GM19463 (cell line): ENCODE results near the gene DLG2.
"Not testable (repeated sequence)": the region's sequence is repeated elsewhere in the genome, so short reads cannot be mapped to it uniquely, and the experiment has no call there.

Source experiments
- ATAC-seq: cut with Tn5 transposase; IDR thresholded peaks from one replicate; pipeline ENCODE4 v1.9.1; 2021; ENCODE audit warnings: mild to moderate bottlenecking, moderate library complexity; ENCODE audit not compliant: unreplicated experiment

Gene DLG2

GRCh38 chr11:85647078-85647477 is 19.9 kb upstream of the DLG2 start:
- no peak for ATAC-seq

GRCh38 chr11:85643191-85643614 is 16.1 kb upstream of the DLG2 start:
- ATAC-seq: no peak

- no peak for ATAC-seq
Observed at GRCh38 chr11:85634747-85635146, 7.6 kb upstream of the DLG2 start.

GRCh38 chr11:85628771-85629341 is 1.7 kb upstream of the DLG2 start:
- ATAC-seq: peak; percentile 3

- peak; percentile 98 for ATAC-seq
Observed at GRCh38 chr11:85627998-85628770, 1.0 kb upstream of the DLG2 start, which contains the start of gene TMEM126B. TMEM126B (plus strand) TSS chr11:85628593; CDS start chr11:85628608, 15 bp downstream.

- ATAC-seq: no peak
Observed at GRCh38 chr11:85626496-85626895, 648 bp downstream of the DLG2 start.

- ATAC-seq: no peak
Observed at GRCh38 chr11:85620256-85620655, 6.9 kb downstream of the DLG2 start.

- ATAC-seq: no peak
Observed at GRCh38 chr11:85619499-85619898, 7.6 kb downstream of the DLG2 start.

GRCh38 chr11:85611643-85612042 is 15.5 kb downstream of the DLG2 start:
- not testable (repeated sequence) for ATAC-seq

GRCh38 chr11:85609286-85609685 is 17.9 kb downstream of the DLG2 start:
- ATAC-seq: not testable (repeated sequence)

- ATAC-seq: not testable (repeated sequence)
Observed at GRCh38 chr11:85608621-85609020, 18.5 kb downstream of the DLG2 start.

GRCh38 chr11:85606237-85606636 is 20.9 kb downstream of the DLG2 start:
- not testable (repeated sequence) for ATAC-seq

GRCh38 chr11:85603220-85603619 is 23.9 kb downstream of the DLG2 start:
- no peak for ATAC-seq

- no peak for ATAC-seq
Observed at GRCh38 chr11:85602526-85603213, 24.5 kb downstream of the DLG2 start.

GRCh38 chr11:85599083-85599482 is 28.1 kb downstream of the DLG2 start:
- ATAC-seq: no peak

- no peak for ATAC-seq
Observed at GRCh38 chr11:85596886-85597285, 30.3 kb downstream of the DLG2 start.

GRCh38 chr11:85595285-85595884 is 31.8 kb downstream of the DLG2 start:
- peak; percentile 62 for ATAC-seq

GRCh38 chr11:85590848-85591483 is 36.2 kb downstream of the DLG2 start:
- ATAC-seq: no peak

GRCh38 chr11:85589373-85589772 is 37.8 kb downstream of the DLG2 start:
- ATAC-seq: no peak

GRCh38 chr11:85582111-85582510 is 45.0 kb downstream of the DLG2 start:
- no peak for ATAC-seq

GRCh38 chr11:85575388-85575787 is 51.8 kb downstream of the DLG2 start:
- ATAC-seq: no peak
